Endodermal cell (in vitro differentiated cells): ENCODE results near the gene TIPARP. TPM values are rescaled to one million over a fixed set of nuclear protein-coding genes. Genes with fewer than 3 reads are reported as not detected.

ENCODE experiments used
- DNase-seq: peaks from one replicate; pipeline ENCODE4 v3.0.0-alpha.2; 2017
- H3K27ac ChIP-seq: 2 replicates; pipeline ENCODE4 v1.5.1; 2013; ENCODE audit warnings: mild to moderate bottlenecking, low read depth, low read length, moderate library complexity
- H3K27me3 ChIP-seq: 2 replicates; pipeline ENCODE4 v1.6.1; 2013; ENCODE audit warnings: mild to moderate bottlenecking, low read length, moderate library complexity; ENCODE audit not compliant: insufficient read depth, control insufficient read depth, poor library complexity, severe bottlenecking
- H3K36me3 ChIP-seq: 2 replicates; pipeline ENCODE4 v1.7.0; 2013; ENCODE audit warnings: mild to moderate bottlenecking, low read length, moderate library complexity; ENCODE audit not compliant: control insufficient read depth, insufficient read depth
- H3K4me1 ChIP-seq: one replicate; pipeline ENCODE4 v1.7.0; 2013; ENCODE audit warnings: low read length; ENCODE audit not compliant: control insufficient read depth, insufficient read depth
- H3K4me3 ChIP-seq: 2 replicates; pipeline ENCODE4 v1.5.1; 2013; ENCODE audit warnings: mild to moderate bottlenecking, low read length, moderate library complexity
- H3K9ac ChIP-seq: 2 replicates; pipeline ENCODE4 v1.6.1; 2013; ENCODE audit warnings: mild to moderate bottlenecking, low read length, moderate library complexity; ENCODE audit not compliant: poor library complexity, severe bottlenecking; ENCODE audit errors: extremely low read depth
- H3K9me3 ChIP-seq: 2 replicates; pipeline ENCODE4 v1.6.1; 2013; ENCODE audit warnings: mild to moderate bottlenecking, low read length, moderate library complexity; ENCODE audit not compliant: control insufficient read depth
- H3K27ac Mint-ChIP-seq: 2 replicates; pipeline ENCODE4 v1.8.0; 2020; ENCODE audit warnings: mixed read lengths
- H3K27me3 Mint-ChIP-seq: 2 replicates; pipeline ENCODE4 v1.8.0; 2021; ENCODE audit warnings: mild to moderate bottlenecking, mixed read lengths; ENCODE audit not compliant: insufficient read depth
- H3K36me3 Mint-ChIP-seq: 2 replicates; pipeline ENCODE4 v1.8.0; 2020; ENCODE audit warnings: low read depth, mixed read lengths
- H3K4me1 Mint-ChIP-seq: 2 replicates; pipeline ENCODE4 v1.8.0; 2020; ENCODE audit warnings: mixed read lengths
- H3K4me3 Mint-ChIP-seq: 2 replicates; pipeline ENCODE4 v1.8.0; 2020; ENCODE audit warnings: mild to moderate bottlenecking, moderate library complexity, mixed read lengths
- H3K9me3 Mint-ChIP-seq: 2 replicates; pipeline ENCODE4 v1.8.0; 2020; ENCODE audit warnings: mild to moderate bottlenecking, mixed read lengths
- WGBS, 2 experiments: methylation state at CpG; one replicate each; pipeline versions ENCODE4 v1.1.5 to v1.1.7; 2013; ENCODE audit warnings: missing lambda C conversion rate in 2 of 2, mixed read lengths in 1 of 2; ENCODE audit not compliant: insufficient coverage in 1 of 2, insufficient read length in 1 of 2; 5-methylcytosine and 5-hydroxymethylcytosine counted together
- total RNA-seq, 2 donors: library from RNA; stranded (reverse); fragmentation: NEBNext Ultra II Directional in 1 of 2; extraction: Animal tissue kit (Norgen Biotek cat#: 25700) in 1 of 2; gene quantifications; 2 replicates in 1 of 2; 3 replicates in 1 of 2; pipeline ENCODE4 v1.2.1, GENCODE V29; 2021
- TF ChIP-seq, protein P1 (sequence below): fragments of 200-600 bp; sonication (generic); conservative IDR thresholded peaks from 2 replicates; pipeline ENCODE4 v1.5.0; 2021; ENCODE audit warnings: antibody characterized with exemption, mild to moderate bottlenecking

The TIPARP gene
- total RNA-seq, 2 donors from 2014 or later = 27.1 to 34.3 TPM

DNA sequence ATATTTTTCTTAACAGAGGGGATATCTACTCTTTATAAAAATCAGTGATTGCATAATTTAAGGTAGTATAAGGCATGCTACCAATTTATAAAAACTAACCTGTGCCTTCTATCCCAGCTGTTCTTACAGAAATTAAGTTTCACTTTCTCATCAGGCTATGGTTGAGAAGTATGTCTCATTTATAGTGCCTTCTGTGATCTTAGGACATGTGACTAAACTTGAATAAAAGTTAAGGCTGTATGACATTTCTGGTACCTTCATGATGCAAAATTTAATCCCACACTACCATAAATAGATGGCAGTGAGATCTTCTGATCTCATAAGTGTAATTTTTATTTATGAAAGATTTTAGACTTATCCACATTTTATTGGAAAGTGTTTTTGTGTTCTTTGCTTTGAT, 12.6 kb downstream of the TIPARP start:
- H3K9me3 Mint-ChIP-seq = no peaks in the 10 kb centered on the region
- H3K27ac Mint-ChIP-seq = no peak overlapping the region
- peaks cover 2% of the 10 kb centered on the region for H3K36me3 Mint-ChIP-seq
- Histone ChIP-seq H3K27me3 (no peaks in the 10 kb centered on the region), H3K27ac (no peak overlapping the region), H3K36me3 (peaks cover 48% of the 10 kb centered on the region), H3K4me3 (peak overlapping the region; percentile 4), H3K9me3 (no peaks in the 10 kb centered on the region), H3K9ac (no peak overlapping the region), H3K4me1 (peaks cover 38% of the 10 kb centered on the region)
- H3K4me3 Mint-ChIP-seq = no peak overlapping the region
- no peaks in the 10 kb centered on the region for H3K27me3 Mint-ChIP-seq
- no peak for DNase-seq
- peaks cover 75% of the 10 kb centered on the region for H3K4me1 Mint-ChIP-seq
- TF ChIP-seq, protein P1, sequence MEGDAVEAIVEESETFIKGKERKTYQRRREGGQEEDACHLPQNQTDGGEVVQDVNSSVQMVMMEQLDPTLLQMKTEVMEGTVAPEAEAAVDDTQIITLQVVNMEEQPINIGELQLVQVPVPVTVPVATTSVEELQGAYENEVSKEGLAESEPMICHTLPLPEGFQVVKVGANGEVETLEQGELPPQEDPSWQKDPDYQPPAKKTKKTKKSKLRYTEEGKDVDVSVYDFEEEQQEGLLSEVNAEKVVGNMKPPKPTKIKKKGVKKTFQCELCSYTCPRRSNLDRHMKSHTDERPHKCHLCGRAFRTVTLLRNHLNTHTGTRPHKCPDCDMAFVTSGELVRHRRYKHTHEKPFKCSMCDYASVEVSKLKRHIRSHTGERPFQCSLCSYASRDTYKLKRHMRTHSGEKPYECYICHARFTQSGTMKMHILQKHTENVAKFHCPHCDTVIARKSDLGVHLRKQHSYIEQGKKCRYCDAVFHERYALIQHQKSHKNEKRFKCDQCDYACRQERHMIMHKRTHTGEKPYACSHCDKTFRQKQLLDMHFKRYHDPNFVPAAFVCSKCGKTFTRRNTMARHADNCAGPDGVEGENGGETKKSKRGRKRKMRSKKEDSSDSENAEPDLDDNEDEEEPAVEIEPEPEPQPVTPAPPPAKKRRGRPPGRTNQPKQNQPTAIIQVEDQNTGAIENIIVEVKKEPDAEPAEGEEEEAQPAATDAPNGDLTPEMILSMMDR = no peak

DNA sequence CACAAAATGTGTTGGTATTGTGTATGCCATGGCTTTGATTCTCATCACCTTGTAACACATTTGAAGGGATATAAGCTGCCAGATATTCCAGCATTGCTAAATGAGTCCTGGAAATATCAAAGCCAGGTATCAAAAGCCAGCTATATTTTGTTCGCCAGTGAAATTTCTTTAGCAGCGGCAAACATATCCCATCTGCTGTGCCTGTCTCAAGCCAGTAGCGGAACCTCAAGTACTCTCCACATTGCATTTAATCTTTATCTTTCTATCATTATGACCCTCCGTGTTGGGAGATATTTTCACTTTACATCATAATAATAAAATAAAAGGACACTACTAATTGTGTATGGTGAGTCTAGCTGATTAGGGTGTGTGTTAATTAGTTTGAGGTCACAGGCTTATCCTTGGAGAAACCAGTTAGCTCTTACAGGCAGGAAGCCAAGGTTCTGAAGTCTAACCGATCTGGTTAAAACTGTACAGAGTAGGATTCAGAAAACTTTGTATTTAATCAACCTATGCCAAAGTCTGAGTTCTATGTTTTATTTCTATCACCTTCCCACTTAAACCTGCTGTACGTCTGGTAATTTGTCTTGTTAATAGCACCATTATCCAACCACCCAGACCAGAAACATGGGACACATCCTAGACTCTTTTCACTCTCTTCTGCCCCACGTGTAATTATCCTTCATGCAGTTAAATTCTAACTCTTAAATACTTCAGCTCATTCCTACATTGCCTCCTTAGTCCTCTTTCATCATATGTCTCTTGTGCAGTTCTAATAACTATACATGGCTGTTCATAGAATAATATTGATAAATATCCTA, 14.5 kb downstream of the TIPARP start:
- Histone ChIP-seq H3K27ac (no peak overlapping the region), H3K4me3 (no peak overlapping the region), H3K36me3 (peaks cover 45% of the 10 kb centered on the region), H3K9me3 (no peaks in the 10 kb centered on the region), H3K9ac (no peak overlapping the region), H3K27me3 (no peaks in the 10 kb centered on the region), H3K4me1 (peaks cover 33% of the 10 kb centered on the region)
- DNase-seq = no peak
- Mint-ChIP-seq H3K36me3 (peaks cover 6% of the 10 kb centered on the region), H3K4me1 (peaks cover 65% of the 10 kb centered on the region), H3K4me3 (no peak overlapping the region), H3K27me3 (no peaks in the 10 kb centered on the region), H3K9me3 (no peaks in the 10 kb centered on the region), H3K27ac (no peak overlapping the region)
- TF ChIP-seq, protein P1 = no peak
- 93 to 100% methylated on average over 5 to 6 of the region's 7 CpGs for WGBS, 2 experiments

DNA sequence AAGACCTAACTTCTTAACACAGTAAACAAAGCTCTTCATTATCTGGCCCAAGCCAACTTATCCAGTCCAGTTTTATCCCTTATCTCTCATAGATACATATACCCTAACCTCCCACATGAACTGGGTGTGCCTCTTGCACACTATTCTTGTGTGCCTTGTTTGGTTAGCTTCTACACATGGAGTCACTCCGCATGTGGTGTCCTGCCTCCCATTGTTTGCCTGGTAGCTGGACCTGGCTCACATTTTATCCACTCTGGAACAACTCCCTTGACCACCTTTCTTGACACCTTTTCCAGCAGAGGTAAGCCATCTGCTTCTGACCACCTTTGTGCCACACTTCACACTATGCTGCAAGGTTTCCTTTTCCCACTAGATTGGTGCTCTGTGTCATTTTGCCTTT, 15.2 kb downstream of the TIPARP start:
- Mint-ChIP-seq H3K36me3 (peaks cover 13% of the 10 kb centered on the region), H3K27ac (no peak overlapping the region), H3K4me1 (peaks cover 58% of the 10 kb centered on the region), H3K4me3 (no peak overlapping the region), H3K27me3 (no peaks in the 10 kb centered on the region), H3K9me3 (no peaks in the 10 kb centered on the region)
- Histone ChIP-seq H3K36me3 (peaks cover 53% of the 10 kb centered on the region), H3K9me3 (no peaks in the 10 kb centered on the region), H3K4me1 (peaks cover 30% of the 10 kb centered on the region), H3K9ac (no peak overlapping the region), H3K4me3 (no peak overlapping the region), H3K27me3 (no peaks in the 10 kb centered on the region), H3K27ac (no peak overlapping the region)
- TF ChIP-seq, protein P1 = no peak
- no peak for DNase-seq
- 0% methylated on average over 1 of the region's 1 CpG for WGBS, 2 experiments
